Measurements from ENCODE around the gene NUP62.

The NUP62 gene

DNA sequence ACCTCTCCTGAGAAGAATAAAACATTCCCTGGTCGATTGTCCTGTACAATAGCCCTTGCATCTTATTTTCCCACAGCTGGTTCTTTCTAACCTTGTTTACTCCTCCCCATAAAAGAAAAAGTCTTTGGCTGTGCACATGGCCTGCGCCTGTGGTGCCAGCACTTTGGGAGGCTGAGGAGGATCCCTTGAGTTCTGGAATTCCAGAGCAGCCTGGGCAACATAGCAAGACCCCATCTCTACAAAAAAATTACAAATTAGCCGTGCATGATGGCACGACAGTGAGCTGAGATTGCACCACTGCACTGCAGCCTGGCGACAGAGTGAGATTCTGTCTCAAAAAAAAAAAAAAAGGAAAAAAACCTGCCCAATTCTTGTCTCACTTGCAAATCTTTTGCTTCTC, 7.2 kb upstream of the NUP62 start:
- no peak for TF ChIP-seq GATA2 (IDR thresholded peaks at IDR 0.05; ENCODE audit: low read depth, low read length)
- TF ChIP-seq GATA3 (IDR thresholded peaks at IDR 0.05; ENCODE audit: low read depth, low read length), result no peak

GRCh38 chr19:49933643-49934042, 4.3 kb upstream of the NUP62 start:
- no peak for TF ChIP-seq GATA2 (IDR thresholded peaks at IDR 0.05; ENCODE audit: low read depth, low read length)
- TF ChIP-seq GATA3 (IDR thresholded peaks at IDR 0.05; ENCODE audit: low read depth, low read length), result no peak

- TF ChIP-seq GATA2 (IDR thresholded peaks at IDR 0.05; ENCODE audit: low read depth, low read length) (no peak), GATA3 (IDR thresholded peaks at IDR 0.05; ENCODE audit: low read depth, low read length) (no peak)
These were observed 3.4 kb upstream of the NUP62 start for GRCh38 chr19:49932731-49933131.

DNA sequence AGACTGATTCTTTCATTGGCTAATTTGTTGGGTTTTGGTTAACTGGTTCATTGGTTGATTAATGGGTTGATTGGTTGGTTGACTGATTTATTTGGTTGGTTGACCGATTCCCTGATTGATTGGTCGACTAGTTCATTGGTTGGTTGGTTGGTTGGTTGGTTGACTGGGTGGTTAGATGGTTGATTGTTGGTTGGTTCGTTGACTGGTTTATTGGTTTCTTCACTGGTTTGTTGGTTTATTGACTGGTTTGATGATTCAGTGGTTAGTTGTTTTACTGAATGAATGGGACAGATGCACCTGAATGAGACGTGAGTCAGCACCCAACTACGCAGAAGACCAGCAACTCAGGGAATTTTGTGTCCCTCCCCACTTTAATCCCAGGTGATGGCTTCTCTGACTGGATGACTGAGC, 2.7 kb upstream of the NUP62 start:
- TF ChIP-seq GATA2 (IDR thresholded peaks at IDR 0.05; ENCODE audit: low read depth, low read length) (no peak), GATA3 (IDR thresholded peaks at IDR 0.05; ENCODE audit: low read depth, low read length) (no peak)

GRCh38 chr19:49931293-49932040, 2.2 kb upstream of the NUP62 start:
- TF ChIP-seq GATA3 (IDR thresholded peaks at IDR 0.05; ENCODE audit: low read depth, low read length), result no peak
- no peak for TF ChIP-seq GATA2 (IDR thresholded peaks at IDR 0.05; ENCODE audit: low read depth, low read length)

GRCh38 chr19:49930483-49931011, 1.2 kb upstream of the NUP62 start:
- TF ChIP-seq GATA3 (IDR thresholded peaks at IDR 0.05; ENCODE audit: low read depth, low read length) (no peak), GATA2 (IDR thresholded peaks at IDR 0.05; ENCODE audit: low read depth, low read length) (no peak)

DNA sequence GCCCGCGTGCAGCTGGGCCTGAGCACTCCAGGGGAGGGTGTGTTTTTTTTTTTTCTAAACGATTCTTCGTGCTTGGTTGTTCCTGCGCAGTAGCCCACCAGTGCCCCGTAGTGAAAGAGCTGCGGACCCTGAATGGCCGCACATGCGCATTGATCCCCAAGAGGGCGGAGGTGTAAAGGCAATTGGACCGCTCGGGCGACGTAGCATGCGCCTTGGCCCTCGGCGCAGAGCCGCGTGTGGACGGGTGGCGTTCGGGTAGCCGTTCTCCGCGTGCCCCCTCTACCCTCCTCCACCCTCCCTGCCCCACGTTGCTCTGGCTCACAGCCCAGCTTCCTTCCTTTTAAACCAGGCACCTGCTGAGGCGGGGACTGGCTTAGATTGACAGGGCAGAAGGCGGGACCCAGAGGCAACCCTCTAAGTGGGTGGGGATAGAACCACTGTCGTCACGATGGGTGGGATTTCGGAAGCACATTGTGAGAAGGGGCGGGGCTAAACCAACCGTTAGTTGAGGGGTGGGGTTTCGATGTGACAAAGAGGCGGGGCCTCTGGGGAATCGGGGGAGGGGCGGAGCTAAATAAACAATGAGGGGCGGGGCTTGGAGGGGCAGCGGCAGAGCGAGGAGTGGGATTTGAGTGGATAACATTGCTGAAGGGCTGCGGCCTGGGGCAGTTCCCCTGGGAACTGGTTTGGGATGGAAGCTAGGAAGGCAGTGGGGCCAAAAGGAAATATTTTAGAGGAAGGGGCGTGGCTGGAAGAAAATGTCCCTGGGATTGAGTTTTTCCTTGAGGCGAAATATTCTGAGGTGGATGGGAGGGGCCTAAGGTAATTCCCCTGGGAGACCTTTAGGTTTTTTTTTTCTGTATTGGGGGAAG, 543 bp upstream of the NUP62 start:
- TF ChIP-seq GATA2 (IDR thresholded peaks at IDR 0.05; ENCODE audit: low read depth, low read length) (no peak), GATA3 (IDR thresholded peaks at IDR 0.05; ENCODE audit: low read depth, low read length) (no peak)

DNA sequence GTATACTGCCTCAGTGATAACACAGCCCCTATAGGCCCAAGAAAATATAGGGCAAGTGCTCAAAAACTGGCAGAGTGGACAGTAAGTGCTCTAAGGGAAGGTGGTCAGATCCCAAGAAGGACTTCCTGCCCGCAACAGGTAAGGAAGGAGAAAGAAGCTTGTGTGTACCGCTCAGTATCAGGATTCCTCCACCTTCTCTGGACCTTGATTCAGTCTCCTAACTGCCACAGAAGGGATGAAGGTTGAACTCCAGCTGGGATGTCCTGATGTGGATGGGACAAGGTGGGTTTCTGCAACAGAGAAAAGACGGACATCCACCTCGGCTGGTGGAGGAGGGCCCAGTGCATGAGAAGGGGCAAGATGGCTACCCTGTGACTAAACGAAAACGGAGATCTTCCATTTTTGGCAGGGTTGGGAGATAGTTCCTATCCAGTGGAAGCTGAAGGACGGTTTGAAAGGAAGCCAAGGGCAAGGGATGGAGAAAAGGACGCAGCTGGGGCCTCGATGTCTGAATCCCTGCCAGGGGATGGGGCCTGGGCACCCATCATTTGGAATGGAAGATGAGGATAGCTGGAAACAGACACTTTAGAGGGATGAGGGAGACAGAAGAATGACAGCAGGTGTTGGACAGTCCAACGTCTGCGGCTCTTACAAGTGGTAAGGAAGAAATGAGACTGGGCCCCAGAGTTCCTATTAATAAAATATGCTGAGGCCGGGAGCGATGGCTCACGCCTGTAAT, 1.6 kb downstream of the NUP62 start:
- no peak for TF ChIP-seq GATA3 (IDR thresholded peaks at IDR 0.05; ENCODE audit: low read depth, low read length)
- TF ChIP-seq GATA2 (IDR thresholded peaks at IDR 0.05; ENCODE audit: low read depth, low read length), result no peak

DNA sequence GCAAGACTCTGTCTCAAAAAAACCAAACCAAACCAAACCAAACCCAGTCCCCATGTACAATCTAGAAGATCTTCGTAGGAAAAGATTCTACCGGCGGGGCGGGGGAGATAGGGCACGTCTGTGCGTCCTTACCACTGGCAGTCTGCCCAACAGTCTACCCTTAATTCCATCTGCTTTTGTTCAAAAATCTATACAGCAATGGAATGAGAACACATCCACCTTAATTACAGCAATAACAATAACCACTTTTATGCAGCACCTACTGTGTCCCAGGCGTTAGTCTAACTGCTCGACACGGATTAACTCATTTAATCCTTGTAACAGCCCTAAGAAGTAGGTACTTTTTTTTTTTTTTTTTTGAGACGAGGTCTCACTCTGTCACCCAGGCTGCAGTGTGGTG, 2.8 kb downstream of the NUP62 start:
- TF ChIP-seq GATA3 (IDR thresholded peaks at IDR 0.05; ENCODE audit: low read depth, low read length), result no peak
- TF ChIP-seq GATA2 (IDR thresholded peaks at IDR 0.05; ENCODE audit: low read depth, low read length), result no peak

DNA sequence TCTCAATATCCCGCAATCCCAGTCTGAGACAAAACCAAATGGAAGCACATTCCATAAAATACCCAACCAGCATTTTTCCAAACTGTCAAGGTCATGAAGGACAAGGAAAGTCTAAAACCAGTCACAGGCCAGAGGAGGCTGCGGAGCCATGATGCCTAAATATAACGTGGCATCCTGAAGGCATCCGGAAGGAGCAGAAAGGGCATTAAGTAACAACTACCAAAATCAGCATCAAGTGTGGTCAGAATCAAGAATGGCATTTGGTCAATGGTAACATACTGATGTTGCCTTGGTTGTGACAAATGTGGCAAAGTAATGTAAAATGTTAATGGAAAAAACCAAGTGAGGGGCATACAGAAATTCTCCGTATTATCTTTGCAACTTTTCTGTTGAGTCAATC, 3.8 kb downstream of the NUP62 start:
- TF ChIP-seq GATA2 (IDR thresholded peaks at IDR 0.05; ENCODE audit: low read depth, low read length), result no peak
- no peak for TF ChIP-seq GATA3 (IDR thresholded peaks at IDR 0.05; ENCODE audit: low read depth, low read length)

DNA sequence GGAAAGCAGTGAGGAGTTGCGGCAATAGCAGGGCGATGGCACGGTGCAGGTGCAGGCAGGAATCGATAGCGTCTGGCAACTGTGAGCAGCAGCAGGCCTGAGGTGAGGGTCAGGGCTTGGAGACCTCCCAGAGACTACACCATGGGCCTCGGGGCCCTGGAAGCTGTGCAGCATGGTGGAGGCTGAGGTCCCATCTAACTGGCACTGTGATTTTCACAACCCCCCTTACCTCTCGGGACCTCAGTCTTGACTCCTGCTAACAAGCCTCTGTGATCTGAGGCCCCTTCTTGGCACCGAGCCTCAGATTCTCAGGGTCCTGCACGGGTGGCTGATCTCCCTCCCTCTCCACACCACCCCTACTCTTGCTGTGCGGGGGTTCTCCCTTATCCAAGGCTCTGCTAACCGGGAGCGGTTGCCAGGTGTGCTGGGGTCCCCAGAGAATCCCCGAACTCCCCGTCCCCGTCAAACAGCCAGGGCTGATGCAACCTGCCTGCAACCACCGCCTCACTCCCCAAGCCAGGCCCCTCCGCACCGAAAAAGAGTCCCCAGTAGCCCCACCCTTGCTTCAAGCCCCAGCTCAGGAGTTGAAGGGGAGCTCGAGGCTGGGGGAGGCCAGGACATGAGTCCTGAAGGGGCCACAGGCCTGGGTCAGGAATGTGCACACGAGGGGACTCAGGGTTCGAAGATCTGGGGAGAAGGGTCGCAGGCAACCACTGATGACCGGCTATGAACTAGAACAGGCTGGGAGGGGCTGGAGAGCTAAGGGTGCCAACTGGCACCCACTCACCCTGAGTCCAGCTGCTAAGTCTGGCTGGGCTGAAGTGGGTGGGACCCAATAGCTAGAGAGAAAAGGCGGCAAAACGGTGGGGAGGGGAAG, 5.1 kb downstream of the NUP62 start:
- TF ChIP-seq GATA3 (IDR thresholded peaks at IDR 0.05; ENCODE audit: low read depth, low read length) (no peak), GATA2 (IDR thresholded peaks at IDR 0.05; ENCODE audit: low read depth, low read length) (no peak)

DNA sequence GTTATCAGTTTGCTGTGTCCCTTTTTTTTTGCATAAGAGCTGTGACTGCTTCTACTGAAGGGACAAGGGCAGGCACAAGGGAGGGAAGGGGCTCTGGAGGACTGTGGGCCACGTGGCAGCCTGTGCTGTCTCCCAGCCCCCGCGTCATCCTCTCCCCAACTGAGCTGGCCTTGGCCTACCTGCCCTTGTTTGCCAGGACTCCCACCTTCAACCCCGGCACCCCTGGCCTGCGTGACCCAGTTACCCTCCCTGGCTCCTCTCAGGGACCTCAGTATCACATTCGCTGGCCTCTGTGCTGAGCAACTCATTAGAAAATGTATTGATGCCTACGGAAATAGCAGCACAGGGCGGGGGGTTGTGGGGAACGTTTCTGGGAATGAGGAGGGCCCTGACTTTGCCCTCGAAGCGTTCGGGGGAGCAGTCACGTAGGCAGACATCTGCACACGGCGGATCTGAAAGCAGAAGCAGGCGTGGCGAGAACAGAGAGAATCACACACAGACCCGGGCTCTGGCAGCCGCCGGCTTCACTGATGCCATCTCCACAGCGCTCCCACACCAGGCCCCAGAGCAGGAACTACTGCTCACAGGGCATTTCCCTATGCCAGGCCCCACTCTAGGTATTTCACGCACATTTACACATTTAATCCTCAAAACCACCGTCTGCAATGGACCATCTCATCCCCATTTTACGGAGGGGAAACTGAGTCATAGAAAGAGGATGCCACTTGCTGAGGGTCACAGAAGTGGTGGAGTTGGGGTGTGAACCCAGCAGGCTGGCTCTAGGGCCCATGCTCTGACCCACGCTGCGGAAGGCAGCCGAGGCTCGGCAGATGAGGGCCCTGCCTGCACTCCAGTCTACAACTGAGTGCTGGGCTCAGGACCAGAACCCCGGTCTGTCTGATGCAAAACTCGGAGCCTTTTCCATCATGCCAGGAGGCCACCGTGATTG, 6.0 kb downstream of the NUP62 start:
- TF ChIP-seq GATA3 (IDR thresholded peaks at IDR 0.05; ENCODE audit: low read depth, low read length) (no peak), GATA2 (IDR thresholded peaks at IDR 0.05; ENCODE audit: low read depth, low read length) (no peak)
